ENCODE data around the gene MST1.

MST1 gene

DNA sequence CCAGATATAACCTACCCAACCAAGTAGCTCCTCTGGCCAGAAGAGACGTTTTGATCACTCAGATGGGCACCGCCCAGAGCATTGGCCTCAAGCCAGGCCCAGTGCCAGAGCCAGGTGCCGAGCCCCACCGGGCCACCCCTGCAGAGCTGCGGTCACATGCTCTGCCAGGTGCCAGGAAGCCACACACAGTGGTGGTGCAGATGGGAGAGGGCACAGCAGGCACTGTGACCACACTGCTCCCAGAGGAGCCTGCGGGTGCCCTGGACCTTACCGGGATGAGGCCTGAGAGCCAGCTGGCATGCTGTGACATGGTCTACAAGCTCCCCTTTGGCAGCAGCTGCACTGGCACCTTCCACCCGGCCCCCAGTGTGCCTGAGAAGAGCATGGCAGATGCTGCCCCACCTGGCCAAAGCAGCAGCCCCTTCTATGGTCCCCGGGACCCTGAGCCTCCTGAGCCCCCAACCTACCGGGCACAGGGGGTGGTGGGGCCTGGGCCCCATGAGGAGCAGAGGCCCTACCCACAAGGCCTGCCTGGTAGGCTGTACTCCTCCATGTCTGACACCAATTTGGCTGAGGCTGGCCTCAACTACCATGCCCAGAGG lies 34.2 kb downstream of the MST1 start:
- DNase-seq, result no peak

DNA sequence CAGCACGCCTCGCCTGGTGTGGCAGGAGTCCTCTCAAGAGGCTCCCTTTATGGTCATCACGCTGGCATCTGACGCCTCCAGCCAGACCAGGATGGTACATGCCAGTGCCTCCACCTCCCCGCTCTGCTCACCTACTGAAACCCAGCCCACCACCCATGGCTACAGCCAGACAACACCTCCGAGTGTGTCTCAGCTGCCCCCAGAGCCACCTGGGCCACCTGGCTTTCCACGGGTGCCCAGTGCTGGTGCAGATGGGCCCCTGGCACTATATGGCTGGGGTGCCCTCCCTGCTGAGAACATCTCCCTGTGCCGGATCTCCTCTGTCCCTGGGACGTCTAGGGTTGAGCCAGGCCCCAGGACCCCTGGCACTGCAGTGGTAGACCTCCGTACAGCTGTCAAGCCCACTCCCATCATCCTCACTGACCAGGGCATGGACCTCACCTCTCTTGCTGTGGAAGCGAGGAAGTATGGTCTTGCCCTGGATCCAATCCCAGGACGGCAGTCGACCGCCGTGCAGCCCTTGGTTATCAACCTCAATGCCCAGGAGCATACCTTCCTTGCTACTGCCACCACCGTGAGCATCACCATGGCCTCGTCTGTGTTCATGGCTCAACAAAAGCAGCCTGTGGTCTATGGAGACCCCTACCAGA lies 35.0 kb downstream of the MST1 start:
- DNase-seq, result no peak

DNA sequence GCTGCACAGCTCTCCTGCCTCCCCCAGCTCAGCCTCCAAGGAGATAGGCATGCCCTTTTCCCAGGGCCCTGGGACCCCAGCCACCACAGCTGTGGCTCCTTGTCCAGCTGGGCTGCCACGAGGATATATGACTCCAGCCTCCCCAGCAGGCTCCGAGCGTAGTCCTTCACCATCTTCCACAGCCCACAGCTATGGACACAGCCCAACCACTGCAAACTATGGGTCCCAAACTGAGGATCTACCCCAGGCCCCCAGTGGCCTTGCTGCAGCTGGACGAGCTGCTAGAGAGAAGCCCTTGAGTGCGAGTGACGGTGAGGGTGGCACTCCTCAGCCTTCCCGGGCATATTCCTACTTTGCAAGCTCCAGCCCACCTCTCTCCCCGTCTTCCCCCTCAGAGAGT lies 35.7 kb downstream of the MST1 start:
- DNase-seq, result no peak

DNA sequence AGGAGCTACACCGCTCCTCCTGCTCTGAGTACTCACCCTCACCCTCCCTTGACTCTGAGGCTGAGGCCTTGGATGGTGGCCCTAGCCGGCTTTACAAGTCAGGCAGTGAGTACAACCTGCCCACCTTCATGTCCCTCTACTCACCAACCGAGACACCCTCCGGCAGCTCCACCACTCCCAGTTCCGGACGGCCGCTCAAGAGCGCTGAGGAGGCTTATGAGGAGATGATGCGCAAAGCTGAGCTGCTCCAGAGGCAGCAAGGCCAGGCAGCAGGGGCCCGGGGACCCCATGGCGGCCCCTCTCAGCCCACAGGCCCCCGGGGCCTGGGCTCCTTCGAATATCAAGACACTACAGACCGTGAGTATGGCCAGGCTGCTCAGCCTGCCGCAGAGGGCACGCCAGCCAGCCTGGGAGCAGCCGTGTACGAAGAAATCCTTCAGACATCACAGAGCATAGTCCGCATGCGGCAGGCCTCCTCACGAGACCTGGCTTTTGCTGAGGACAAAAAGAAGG lies 36.3 kb downstream of the MST1 start:
- DNase-seq, result no peak

DNA sequence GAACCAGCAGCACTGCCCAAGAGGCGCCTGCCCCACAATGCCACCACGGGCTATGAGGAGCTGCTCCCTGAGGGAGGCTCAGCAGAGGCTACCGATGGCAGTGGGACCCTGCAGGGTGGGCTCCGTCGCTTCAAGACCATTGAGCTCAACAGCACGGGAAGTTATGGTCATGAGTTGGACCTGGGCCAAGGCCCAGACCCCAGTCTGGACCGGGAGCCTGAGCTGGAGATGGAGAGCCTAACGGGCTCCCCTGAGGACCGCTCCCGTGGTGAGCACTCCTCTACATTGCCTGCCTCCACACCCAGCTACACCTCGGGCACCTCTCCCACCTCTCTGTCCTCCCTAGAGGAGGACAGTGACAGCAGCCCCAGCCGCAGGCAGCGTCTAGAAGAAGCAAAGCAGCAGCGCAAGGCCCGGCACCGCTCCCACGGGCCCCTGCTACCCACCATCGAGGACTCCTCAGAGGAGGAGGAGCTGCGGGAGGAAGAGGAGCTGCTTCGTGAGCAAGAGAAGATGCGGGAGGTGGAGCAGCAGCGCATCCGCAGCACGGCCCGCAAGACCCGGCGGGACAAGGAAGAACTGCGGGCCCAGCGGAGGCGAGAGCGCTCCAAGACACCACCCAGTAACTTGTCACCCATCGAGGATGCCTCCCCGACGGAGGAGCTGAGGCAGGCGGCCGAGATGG lies 36.9 kb downstream of the MST1 start:
- DNase-seq, result no peak

DNA sequence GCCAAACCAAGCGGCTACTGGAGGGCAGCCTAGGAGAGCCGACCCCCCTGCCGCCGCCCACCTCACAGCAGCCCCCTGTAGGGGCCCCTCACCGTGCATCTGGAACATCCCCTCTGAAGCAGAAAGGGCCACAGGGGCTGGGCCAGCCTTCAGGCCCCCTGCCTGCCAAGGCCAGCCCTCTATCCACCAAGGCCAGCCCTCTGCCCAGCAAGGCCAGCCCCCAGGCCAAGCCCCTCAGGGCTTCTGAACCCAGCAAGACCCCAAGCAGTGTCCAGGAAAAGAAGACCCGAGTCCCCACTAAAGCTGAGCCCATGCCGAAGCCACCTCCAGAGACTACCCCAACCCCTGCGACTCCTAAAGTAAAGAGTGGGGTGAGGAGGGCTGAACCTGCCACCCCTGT lies 38.6 kb downstream of the MST1 start:
- no peak for DNase-seq

DNA sequence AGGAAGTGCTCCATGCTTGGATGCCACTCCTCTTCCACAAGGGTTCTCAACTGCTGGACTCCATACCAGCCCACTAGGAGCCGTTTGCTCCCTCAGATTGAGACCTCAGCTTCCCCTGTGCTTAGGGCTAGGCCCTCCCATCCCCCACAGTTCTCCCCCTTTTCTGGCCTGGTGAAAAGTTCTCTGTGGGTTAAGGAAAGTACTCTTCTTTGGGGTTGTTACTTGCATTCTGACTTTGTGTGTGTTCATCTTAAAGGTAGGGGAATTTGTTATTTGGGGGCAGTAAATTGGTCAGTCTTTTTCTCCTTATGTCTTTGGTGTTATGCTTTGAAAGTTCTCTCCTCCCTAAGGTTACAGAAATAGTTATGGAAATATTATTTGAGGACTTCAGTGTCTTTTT lies 39.1 kb downstream of the MST1 start:
- DNase-seq, result no peak

DNA sequence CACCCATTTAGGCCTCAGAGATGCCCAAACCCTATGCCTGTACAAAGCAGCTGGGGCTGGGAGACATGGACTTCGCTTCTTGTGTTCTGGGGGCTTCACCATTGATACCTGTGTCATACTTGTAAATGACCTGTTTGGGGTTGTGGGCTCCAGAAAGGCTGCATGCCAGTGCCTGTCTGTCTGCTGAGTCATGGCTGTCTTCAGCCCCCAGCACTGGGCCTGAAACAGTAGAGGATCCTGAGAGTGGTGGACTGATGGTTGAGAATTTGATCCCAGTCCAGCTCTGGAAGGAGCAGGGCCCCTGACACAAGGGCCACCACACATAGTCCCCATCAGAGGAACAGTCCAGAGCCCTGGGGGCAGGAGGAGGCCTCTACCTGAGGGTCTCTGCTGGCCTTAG lies 39.7 kb downstream of the MST1 start:
- no peak for DNase-seq

DNA sequence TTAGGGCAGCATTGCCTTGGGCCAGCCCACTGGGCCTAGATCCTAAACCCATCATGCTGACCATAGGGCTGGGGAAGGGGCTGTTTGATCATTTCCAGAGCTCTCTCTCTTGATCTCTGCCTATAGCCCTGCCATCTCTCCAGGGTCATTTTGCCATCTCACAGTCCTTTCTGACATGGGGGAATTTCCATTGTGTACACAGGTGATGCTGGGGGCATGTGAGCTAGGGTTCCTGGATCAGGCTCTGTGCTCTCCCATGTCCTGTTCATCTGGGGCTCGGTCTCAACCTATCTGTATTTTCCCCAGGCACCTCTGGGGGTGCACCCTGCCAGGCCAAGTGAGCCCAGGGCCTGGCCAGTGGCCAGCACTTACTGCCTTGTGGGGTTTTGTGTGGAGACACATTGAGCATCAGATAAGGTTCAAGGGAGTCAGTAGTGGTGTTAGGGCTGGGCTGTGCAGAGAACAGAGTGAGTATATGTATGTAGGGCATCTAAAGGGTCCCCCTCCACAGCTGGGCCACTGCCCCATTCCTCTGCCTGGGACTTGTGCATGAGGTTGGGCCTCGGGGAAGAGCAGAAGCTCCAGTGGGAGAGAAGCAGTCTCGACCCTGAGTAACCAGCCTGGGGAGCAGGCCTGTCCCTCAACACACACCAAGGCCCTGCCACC lies 40.8 kb downstream of the MST1 start:
- no peak for DNase-seq

DNA sequence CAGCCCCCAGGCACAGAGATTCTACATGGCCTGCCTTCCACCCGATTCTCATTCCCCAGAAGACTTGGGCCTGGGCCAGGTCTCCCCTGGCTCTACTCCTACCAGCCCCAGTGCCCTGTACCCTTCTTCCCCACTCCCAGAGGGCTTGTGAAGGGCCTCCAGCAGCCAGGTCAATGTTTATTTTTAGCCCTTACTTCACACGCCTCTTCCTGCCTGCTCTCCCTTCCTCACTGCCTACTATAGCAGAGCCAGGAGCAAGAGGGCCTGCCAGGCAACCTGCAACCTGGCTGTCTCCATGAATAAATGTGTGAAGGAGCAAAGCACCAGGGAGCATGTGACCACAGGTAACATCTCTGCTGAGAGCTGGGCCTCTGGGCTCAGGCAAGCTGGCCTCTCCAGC lies 41.5 kb downstream of the MST1 start:
- no peak for DNase-seq

DNA sequence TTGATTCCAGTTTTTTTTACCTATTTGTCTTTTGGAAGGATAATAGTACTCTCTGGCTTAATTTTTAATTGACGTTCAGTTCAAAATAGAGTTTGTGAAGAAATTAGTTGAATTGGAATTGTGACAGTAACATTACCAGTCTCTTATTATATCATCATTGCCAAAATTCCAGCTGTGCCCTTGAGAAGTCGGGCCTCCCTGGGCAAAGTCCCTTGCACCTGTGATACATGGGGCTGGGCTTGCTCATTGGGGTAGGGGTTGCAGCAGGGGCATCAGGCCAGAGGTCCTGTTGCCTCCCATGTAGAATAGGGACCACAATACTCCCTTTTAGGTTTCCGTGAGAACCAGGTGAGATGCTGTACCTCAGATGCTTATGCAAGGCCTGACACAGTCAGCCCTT lies 43.0 kb downstream of the MST1 start:
- no peak for DNase-seq

DNA sequence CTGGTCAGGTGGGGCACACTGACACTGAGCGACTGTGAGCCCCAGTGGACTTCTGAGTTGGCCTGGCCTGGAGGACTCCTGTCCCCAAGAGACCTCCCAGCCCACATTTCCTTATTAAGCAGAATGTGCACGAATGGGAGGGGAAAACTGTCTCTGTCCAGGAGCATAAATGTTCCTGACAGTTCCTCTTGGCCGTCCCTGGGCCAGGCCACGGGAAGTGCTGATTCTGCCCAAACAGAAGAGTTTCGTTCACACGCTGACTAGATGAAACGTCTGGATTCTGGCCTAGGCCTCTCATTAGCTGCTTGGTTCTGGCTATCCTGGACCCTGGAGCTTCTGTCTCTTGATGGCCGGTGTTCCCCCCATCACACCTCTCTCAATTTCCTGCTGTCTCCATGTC lies 44.6 kb downstream of the MST1 start:
- DNase-seq, result no peak

DNA sequence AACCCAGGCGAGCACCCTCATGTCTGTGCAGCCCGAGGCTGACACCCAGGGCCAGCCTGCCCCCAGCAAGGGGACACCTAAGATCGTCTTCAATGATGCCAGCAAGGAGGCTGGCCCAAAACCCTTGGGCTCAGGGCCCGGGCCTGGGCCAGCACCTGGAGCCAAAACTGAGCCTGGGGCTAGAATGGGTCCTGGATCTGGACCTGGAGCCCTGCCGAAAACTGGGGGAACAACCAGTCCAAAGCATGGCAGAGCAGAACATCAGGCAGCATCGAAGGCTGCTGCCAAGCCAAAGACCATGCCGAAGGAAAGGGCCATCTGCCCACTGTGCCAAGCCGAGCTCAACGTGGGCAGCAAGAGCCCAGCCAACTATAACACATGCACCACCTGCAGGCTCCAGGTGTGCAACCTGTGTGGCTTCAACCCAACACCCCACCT lies 46.5 kb downstream of the MST1 start:
- DNase-seq, result no peak

DNA sequence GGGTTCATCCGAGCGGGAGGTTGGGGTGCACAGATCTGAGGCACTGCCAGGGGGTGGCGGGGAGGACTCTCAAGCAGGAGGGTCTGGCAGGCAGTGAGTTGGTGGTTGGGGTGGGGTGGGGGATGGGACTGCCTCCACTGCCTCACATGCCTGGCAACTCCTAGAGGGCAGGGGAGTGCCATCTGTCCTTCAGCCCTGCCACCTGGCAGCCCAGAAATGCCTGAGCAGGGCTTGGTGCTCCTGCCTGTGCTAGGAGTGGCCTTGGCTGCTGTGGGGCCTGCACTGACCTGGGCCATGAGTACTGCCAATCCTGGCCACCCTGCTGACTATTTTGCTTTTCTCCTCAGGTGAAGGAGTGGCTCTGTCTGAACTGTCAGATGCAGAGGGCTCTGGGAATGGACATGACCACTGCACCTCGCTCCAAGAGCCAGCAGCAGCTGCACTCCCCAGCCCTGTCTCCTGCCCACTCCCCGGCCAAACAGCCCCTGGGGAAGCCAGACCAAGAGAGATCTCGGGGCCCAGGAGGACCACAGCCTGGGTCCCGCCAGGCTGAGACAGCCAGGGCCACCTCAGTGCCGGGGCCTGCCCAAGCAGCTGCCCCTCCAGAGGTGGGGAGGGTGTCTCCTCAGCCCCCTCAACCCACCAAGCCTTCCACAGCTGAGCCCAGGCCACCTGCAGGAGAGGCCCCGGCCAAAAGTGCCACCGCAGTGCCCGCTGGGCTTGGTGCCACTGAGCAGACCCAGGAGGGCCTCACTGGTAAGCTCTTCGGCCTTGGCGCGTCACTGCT lies 47.2 kb downstream of the MST1 start:
- no peak for DNase-seq

DNA sequence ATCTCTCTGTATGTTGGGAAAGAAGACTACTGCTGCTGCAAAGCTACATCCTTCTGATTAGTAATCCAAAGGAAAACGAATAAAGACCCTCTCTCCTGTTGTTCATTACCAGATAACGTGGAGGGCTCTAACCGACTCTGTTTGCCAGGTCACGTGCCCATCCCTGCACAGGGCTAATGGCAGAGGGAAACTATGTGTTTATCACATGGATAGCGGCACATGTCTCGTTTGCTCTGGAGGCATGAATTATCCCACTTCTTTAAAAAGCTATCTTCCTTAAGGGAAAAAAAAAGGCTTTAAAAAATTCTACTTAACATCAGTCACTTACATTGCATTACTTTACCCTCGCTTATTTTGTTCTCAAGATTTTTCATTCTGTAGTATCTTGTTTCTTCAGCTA lies 48.0 kb downstream of the MST1 start:
- DNase-seq, result no peak

DNA sequence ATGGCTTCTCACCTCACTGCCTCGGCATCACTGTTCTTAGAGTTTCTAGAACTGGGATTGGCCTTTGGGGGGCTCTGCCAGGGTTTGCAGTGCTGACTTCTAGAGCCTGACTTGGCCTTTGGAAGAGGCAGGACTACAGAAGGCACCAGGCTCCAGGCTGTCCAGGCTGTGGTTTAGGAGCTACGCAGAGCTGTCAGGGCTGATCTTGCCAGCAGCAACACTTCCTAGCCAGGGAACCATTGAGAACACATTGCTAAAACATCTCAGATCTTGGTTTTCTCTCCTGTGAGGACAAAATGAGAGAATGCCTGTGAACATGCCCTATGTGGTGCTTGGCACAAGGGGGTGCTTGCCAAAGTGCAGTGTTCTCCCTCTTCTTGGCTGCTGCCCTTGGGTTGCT lies 49.7 kb downstream of the MST1 start:
- no peak for DNase-seq

DNA sequence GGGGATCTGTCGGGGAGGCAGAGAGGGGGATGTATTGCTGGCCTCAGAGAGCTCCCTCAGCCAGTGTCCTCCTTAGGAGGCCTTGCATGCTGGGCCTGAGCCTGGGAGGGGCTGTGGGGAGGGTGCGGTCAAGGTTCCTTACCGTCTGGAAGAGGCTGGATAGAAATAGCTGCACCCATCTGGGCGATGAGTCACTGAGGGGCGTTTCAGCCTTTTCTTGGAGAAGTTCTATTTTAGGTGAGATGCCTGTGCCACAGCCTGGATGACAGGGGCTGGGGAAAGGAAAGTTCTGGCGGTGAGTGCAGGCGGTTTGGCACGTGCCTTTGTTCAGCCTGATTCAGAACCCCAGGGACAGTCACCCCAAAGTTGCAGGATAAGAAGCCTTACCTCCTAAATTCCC lies 50.8 kb downstream of the MST1 start:
- DNase-seq, result no peak

DNA sequence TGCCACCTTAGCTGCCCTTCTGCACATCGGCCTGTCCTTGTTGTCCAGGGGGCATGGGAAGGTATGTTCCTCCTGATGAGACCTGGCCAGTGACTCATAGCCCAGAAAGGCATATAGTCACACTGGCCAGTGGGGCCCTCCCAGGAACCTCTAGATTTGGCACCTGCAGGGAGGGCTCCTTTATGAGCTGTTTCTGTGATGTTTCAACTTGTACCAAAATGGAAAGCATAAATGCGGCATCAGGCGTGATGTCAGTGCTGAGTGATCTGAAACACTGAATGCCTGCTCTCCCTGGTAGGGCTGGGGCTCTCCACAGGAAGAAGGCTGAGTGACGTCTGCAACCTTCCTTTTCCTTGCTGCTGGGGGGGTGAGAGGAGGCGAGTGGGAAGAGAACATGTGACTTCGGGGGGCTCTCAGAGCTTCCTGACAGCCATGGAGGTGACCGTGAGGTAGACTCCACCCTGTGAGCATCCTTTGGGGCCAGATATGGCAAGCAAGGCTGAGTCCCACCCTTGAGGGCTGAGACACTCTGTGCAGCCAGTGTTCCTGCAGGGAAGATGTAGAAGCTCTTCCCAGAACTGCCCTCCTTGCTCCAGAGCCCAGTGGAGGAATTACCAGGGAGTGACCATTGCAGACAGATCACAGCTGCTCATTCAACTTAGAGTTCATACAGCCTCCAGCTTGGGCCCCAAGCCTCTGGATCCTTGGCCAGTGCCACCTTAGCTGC lies 52.2 kb downstream of the MST1 start:
- DNase-seq, result peak; percentile 32

DNA sequence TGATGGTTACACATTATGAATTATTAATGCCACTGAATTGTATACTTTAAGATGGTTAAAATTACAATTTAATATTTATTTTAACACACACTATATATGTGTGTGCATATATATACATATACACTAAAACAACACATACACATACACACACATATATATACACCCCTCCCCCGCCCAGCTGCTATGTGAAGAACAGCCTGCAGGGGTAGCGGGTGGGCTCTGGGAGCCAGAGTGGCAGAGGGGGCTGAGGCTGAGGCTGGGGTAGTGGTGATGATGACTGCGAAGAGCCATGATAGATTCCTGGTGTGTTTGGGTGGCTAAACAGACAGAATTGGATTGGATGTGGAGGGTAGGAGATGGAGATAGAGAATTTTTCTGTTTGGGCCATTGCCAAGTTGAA lies 54.5 kb downstream of the MST1 start:
- DNase-seq, result no peak

Data from activated CD4-positive, alpha-beta T cell treated with anti-CD3 and anti-CD28 coated beads, Interleukin-10, Interleukin-2, amounts not matched to agents 100 ng/mL and 50 ng/mL, durations not matched to agents 16 hours and 8 hours (primary cell).